Panc1 (cell line): ENCODE results near the gene SEZ6L. TPM values are rescaled to one million over a fixed set of nuclear protein-coding genes. Genes with fewer than 3 reads are reported as not detected.

Experiments used
- ATAC-seq: fragments of 200-7000 bp; cut with Tn5 transposase; 2 replicates; pipeline ENCODE4 v1.9.1; 2020; ENCODE audit warnings: mild to moderate bottlenecking, moderate library complexity
- BruUV-seq: library from RNA; stranded (reverse); fragments of 400-500 nt; replicated peaks from 2 replicates; lab custom pipeline; 2021; lab: Mats Ljungman, UMichigan
- CTCF ChIA-PET: fragments of 300-600 bp; sonication (Branson Sonifier 250); formaldehyde crosslinking; loops from one replicate; lab custom pipeline; 2022; ENCODE audit warnings: antibody characterized with exemption; lab: Charles Lee
- POLR2A ChIA-PET: fragments of 300-600 bp; sonication (Branson Sonifier 250); formaldehyde crosslinking; loops from one replicate; lab custom pipeline; 2022; ENCODE audit warnings: antibody characterized with exemption; lab: Charles Lee
- DNase-seq: peaks from one replicate; pipeline ENCODE4 v3.0.0-alpha.2; 2010; ENCODE audit warnings: low read depth, low spot score
- H3K27ac ChIP-seq: 2 replicates; pipeline ENCODE4 v1.5.1; 2011; ENCODE audit warnings: mild to moderate bottlenecking, low read length, inconsistent platforms
- H3K27me3 ChIP-seq: fragments of 200-500 bp; sonication (Bioruptor generic); 2 replicates; pipeline ENCODE4 v1.6.0; 2014; ENCODE audit warnings: low read length, inconsistent platforms; ENCODE audit not compliant: control insufficient read depth, insufficient read depth
- H3K36me3 ChIP-seq: fragments of 200-500 bp; sonication (Bioruptor generic); 2 replicates; pipeline ENCODE4 v1.5.1; 2014; ENCODE audit warnings: inconsistent platforms, mild to moderate bottlenecking, low read length, moderate library complexity; ENCODE audit not compliant: control insufficient read depth, insufficient read depth
- H3K4me1 ChIP-seq: 2 replicates; pipeline ENCODE4 v1.5.1; 2011; ENCODE audit warnings: inconsistent platforms, mild to moderate bottlenecking, low read length, moderate library complexity; ENCODE audit not compliant: control insufficient read depth, insufficient read depth
- H3K4me3 ChIP-seq, 2 experiments: 2 replicates each; pipeline ENCODE4 v1.5.1; 2011 to 2012; ENCODE audit warnings: low read depth in 2 of 2, low read length in 2 of 2, mild to moderate bottlenecking in 2 of 2, inconsistent platforms in 1 of 2, moderate library complexity in 1 of 2
- H3K9me3 ChIP-seq: fragments of 200-500 bp; sonication (Bioruptor generic); 2 replicates; pipeline ENCODE4 v1.5.1; 2014; ENCODE audit warnings: low read depth, mild to moderate bottlenecking, inconsistent platforms, low read length, moderate library complexity; ENCODE audit not compliant: control insufficient read depth, insufficient read depth
- CTCF ChIP-seq: fragments of 450-650 bp; IDR thresholded peaks from 2 replicates; pipeline ENCODE4 v1.5.1; 2017; ENCODE audit warnings: mild to moderate bottlenecking
- POLR2AphosphoS5 ChIP-seq: IDR thresholded peaks from 2 replicates; pipeline ENCODE4 v1.6.1; 2012; ENCODE audit warnings: mild to moderate bottlenecking, low read depth, low read length, moderate library complexity
- SIN3A ChIP-seq: IDR thresholded peaks from 2 replicates; pipeline ENCODE4 v1.6.1; 2012; ENCODE audit warnings: low read depth, mild to moderate bottlenecking, low read length, moderate library complexity, borderline replicate concordance; ENCODE audit not compliant: insufficient read depth
- TCF7L2 ChIP-seq: IDR thresholded peaks from 2 replicates; pipeline ENCODE4 v1.6.1; 2011; ENCODE audit warnings: mild to moderate bottlenecking, low read depth, low read length, inconsistent platforms
- in situ Hi-C: cut with HindIII; loops from 2 replicates; pipeline ENCODE4 v1.10.0; 2016; ENCODE audit warnings: low sequenced_read_pairs, low pct_unique_long_range_greater_than_20kb
- intact Hi-C: fragments of 100-400 bp; cut with micrococcal nuclease; formaldehyde crosslinking; loops from one replicate; pipeline ENCODE4 v1.10.0; 2022; ENCODE audit not compliant: unreplicated experiment
- total RNA-seq: library from RNA; stranded (reverse); gene quantifications from one replicate; pipeline ENCODE4 v1.2.1, GENCODE V29; 2021; ENCODE audit not compliant: unreplicated experiment

Gene SEZ6L
- total RNA-seq, 1 experiment from 2014 or later, result not detected

DNA sequence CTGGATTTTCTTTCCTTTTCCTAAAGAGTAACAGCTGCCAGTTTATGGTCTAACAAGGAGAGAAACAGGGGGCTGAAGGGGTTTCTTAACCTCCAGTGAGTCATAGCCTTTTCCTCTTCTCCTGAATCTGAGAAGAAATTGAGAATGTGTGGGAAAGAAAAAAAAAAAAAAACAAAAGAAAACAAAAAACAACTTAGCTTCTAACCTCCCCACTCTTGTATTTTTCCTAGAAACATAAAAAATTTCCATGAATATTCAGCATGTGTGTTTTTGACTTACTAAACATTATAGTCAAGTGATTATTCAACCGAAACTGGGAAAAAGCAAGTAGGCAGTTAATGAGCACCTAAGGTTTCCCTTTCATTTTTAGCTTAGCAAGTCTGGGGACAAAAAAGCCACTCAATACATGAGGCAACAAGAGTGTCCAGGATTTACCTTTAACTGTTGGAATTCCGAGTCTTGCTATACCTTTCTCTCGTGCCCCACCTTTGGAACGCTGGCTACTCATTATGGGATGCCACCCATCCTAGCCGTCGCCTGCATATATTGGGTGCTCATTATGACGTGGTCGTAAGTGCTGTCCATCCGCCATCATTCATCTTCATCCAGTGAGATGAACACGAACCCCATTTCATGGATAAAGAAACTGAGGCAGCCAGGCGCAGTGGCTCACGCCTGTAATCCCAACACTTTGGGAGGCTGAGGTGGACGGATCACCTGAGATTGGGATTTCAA is 262.2 kb downstream of the SEZ6L start:
- no peak for ATAC-seq
- in situ Hi-C loops, result no loop called here
- POLR2A ChIA-PET, result no interaction called here

DNA sequence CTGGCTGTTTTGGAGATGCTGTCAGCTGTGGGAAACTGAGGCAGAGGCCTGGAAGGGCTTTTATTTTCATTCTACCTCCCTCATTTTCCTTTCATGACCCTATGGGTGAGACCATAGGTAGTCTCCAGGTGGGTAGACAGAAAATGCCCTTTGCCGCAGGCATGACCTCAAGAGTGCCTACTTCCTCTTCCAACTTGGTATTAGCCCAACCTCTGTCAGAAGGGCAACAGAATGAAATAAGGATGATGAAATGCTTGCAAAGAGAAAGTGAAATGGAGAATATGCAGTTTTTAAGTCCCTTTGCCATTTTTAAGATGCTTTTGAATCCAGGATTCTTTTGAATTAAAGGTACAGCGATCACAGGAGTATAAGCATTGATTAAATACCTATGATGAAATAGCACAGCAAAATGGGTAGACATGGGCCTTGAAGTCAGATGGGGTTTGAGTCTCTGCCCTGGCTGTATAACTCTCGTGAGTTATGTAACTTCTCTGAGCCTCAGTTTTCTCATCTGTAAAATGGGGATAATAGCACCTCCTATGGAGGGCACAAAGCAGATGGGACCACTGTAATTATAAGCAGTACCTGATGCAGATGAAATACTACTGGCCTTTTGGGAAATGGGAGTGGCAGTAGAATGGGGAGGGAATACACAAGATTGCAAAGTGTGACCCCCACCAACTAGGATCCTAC is 263.5 kb downstream of the SEZ6L start:
- no peaks in the 10 kb centered on the region for H3K4me1 ChIP-seq
- in situ Hi-C loops (no loop called here), intact Hi-C loops (no loop called here)
- no peak for ATAC-seq
- H3K27me3 ChIP-seq, result peaks cover 6% of the 10 kb centered on the region
- no peaks in the 10 kb centered on the region for H3K9me3 ChIP-seq
- TF ChIP-seq SIN3A, result no peak
- TF ChIP-seq TCF7L2, result no peak
- TF ChIP-seq POLR2AphosphoS5, result no peak
- no peak for TF ChIP-seq CTCF
- H3K4me3 ChIP-seq, result no peak overlapping the region
- CTCF ChIA-PET, result no interaction called here
- H3K27ac ChIP-seq, result no peak overlapping the region
- no TSS peak for BruUV-seq
- POLR2A ChIA-PET, result no interaction called here
- H3K36me3 ChIP-seq, result no peaks in the 10 kb centered on the region
- no peak for DNase-seq

More for the DNA sequence above, 262.2 kb downstream of the SEZ6L start:
- H3K4me1 ChIP-seq, result no peaks in the 10 kb centered on the region
- H3K4me3 ChIP-seq, result no peak overlapping the region
- H3K9me3 ChIP-seq, result no peaks in the 10 kb centered on the region
- TF ChIP-seq SIN3A, result no peak
- TF ChIP-seq CTCF, result no peak
- TF ChIP-seq TCF7L2, result no peak
- TF ChIP-seq POLR2AphosphoS5, result no peak
- H3K27me3 ChIP-seq, result peaks cover 6% of the 10 kb centered on the region
- intact Hi-C loops, result no loop called here
- CTCF ChIA-PET, result no interaction called here
- BruUV-seq, result no TSS peak
- H3K36me3 ChIP-seq, result no peaks in the 10 kb centered on the region
- DNase-seq, result no peak
- H3K27ac ChIP-seq, result no peak overlapping the region
